DMS53 (cell line): ENCODE data around the gene MYL4.
"Not testable (repeated sequence)": the region's sequence is repeated elsewhere in the genome, so short reads cannot be mapped to it uniquely, and the experiment has no call there.

Experiments used
- DNase-seq: peaks from one replicate; lab custom pipeline; 2025; lab: John Stamatoyannopoulos, UW

The MYL4 gene

GRCh38 chr17:47193931-47194511 is 15.1 kb upstream of the MYL4 start:
- DNase-seq: no peak

- DNase-seq: no peak
Observed at GRCh38 chr17:47197821-47198220, 11.3 kb upstream of the MYL4 start.

- no peak for DNase-seq
Observed at GRCh38 chr17:47199627-47200324, 9.4 kb upstream of the MYL4 start.

- DNase-seq: no peak
Observed at GRCh38 chr17:47200325-47200664, 8.9 kb upstream of the MYL4 start.

GRCh38 chr17:47201166-47201565 is 8.0 kb upstream of the MYL4 start:
- DNase-seq: no peak

GRCh38 chr17:47203984-47204721 is 5.0 kb upstream of the MYL4 start:
- DNase-seq: no peak

GRCh38 chr17:47204722-47205418 is 4.3 kb upstream of the MYL4 start:
- DNase-seq: no peak

GRCh38 chr17:47205419-47205963 is 3.7 kb upstream of the MYL4 start:
- DNase-seq: peak; percentile 60

GRCh38 chr17:47207143-47208067 is 1.7 kb upstream of the MYL4 start:
- no peak for DNase-seq

- DNase-seq: no peak
Observed at GRCh38 chr17:47209499-47209898, 351 bp downstream of the MYL4 start.

- no peak for DNase-seq
Observed at GRCh38 chr17:47210105-47210504, 957 bp downstream of the MYL4 start.

- no peak for DNase-seq
Observed at GRCh38 chr17:47210779-47211178, 1.6 kb downstream of the MYL4 start.

GRCh38 chr17:47212458-47212857 is 3.3 kb downstream of the MYL4 start:
- DNase-seq: no peak

GRCh38 chr17:47213540-47213939 is 4.4 kb downstream of the MYL4 start:
- DNase-seq: no peak

- no peak for DNase-seq
Observed at GRCh38 chr17:47214931-47215330, 5.8 kb downstream of the MYL4 start.

- DNase-seq: not testable (repeated sequence)
Observed at GRCh38 chr17:47216821-47217220, 7.7 kb downstream of the MYL4 start.

GRCh38 chr17:47217279-47217678 is 8.1 kb downstream of the MYL4 start:
- DNase-seq: not testable (repeated sequence)

GRCh38 chr17:47218896-47219430 is 9.8 kb downstream of the MYL4 start:
- DNase-seq: no peak

- no peak for DNase-seq
Observed at GRCh38 chr17:47219621-47220475, 10.7 kb downstream of the MYL4 start.

- peak; percentile 75 for DNase-seq
Observed at GRCh38 chr17:47220531-47220999, 11.4 kb downstream of the MYL4 start.
